Measurements from ENCODE around the gene PUM2. TPM values are rescaled to one million over a fixed set of nuclear protein-coding genes. Genes with fewer than 3 reads are reported as not detected.

The PUM2 gene
- polyA plus RNA-seq, 1 of the 3 experiments (the other 2 are of a cell fraction): 19.7 TPM

DNA sequence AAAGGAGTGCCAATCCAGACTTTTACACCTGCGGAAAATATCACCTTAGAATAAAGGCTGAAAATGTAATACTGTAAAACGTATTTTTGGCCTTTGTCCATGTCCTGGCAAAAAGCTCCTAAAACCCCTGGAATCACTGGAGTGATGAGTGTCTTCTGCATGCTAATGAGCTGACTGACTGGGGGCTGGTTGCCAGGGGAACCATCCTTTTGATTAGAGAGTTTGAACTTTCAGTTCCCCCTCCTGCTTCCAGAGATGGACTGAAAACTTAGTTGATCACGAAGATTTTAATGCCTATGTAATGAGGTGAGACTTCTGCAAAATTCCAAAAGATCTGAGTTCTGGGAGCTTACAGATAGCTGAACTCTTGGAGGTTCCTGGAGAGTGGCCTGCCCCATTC, 20.5 kb downstream of the PUM2 start:
- H3K9ac ChIP-seq: no peak overlapping the region
- CTCF ChIA-PET: interaction anchor here (0.9 to 7.3 kb wide), 6 partner anchors 17 to 374 kb away, joined by 3 to 124 read pairs (median 7); partner anchors contain the start of genes PUM2 and SDC1
- H3K4me1 ChIP-seq (ENCODE audit: control insufficient read depth in 1 of 2, insufficient read depth in 2 of 2, low read depth in 1 of 2, low read length in 1 of 2): no peaks in the 10 kb centered on the region; a peak in 1 of 4 replicates
- peaks cover 100% of the 10 kb centered on the region for H3K79me2 ChIP-seq (ENCODE audit: insufficient read depth)
- no peak overlapping the region for H3K27ac ChIP-seq (ENCODE audit: low read depth in 2 of 2, low read length in 1 of 2)
- H3K4me3 ChIP-seq (ENCODE audit: low read depth in 2 of 2, low read length in 1 of 2): no peak overlapping the region
- H3K4me2 ChIP-seq: no peak overlapping the region
- peaks cover 99% of the 10 kb centered on the region for H4K20me1 ChIP-seq (ENCODE audit: insufficient read depth)
- WGBS (ENCODE audit: low lambda C conversion rate): 88% methylated on average over 3 of the region's 3 CpGs
- H3K36me3 ChIP-seq (replicated peaks in 1 of 2; ENCODE audit: control insufficient read depth in 1 of 2, insufficient read depth in 2 of 2, low read length in 1 of 2): peaks cover 23 to 38% of the 10 kb centered on the region in 2 experiments
- H3F3A ChIP-seq (replicated peaks; ENCODE audit: insufficient read depth): peaks cover 25% of the 10 kb centered on the region
- no peaks in the 10 kb centered on the region for H3K27me3 ChIP-seq (ENCODE audit: insufficient read depth)
- no peak for DNase-seq
- no peaks in the 10 kb centered on the region for H3K9me2 ChIP-seq
- no peak overlapping the region for H2AFZ ChIP-seq (ENCODE audit: low read depth)
- no peak for TF ChIP-seq RXRA (IDR thresholded peaks at IDR 0.05; ENCODE audit: borderline replicate concordance, low read depth)
- TF ChIP-seq, protein P1, sequence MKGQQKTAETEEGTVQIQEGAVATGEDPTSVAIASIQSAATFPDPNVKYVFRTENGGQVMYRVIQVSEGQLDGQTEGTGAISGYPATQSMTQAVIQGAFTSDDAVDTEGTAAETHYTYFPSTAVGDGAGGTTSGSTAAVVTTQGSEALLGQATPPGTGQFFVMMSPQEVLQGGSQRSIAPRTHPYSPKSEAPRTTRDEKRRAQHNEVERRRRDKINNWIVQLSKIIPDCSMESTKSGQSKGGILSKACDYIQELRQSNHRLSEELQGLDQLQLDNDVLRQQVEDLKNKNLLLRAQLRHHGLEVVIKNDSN (IDR thresholded peaks at IDR 0.05; ENCODE audit: borderline replicate concordance, low read depth): no peak
- no peak for TF ChIP-seq GABPA (IDR thresholded peaks at IDR 0.05; ENCODE audit: low read depth)
- TF ChIP-seq JUND (IDR thresholded peaks at IDR 0.05): no peak
- TF ChIP-seq, protein P2, sequence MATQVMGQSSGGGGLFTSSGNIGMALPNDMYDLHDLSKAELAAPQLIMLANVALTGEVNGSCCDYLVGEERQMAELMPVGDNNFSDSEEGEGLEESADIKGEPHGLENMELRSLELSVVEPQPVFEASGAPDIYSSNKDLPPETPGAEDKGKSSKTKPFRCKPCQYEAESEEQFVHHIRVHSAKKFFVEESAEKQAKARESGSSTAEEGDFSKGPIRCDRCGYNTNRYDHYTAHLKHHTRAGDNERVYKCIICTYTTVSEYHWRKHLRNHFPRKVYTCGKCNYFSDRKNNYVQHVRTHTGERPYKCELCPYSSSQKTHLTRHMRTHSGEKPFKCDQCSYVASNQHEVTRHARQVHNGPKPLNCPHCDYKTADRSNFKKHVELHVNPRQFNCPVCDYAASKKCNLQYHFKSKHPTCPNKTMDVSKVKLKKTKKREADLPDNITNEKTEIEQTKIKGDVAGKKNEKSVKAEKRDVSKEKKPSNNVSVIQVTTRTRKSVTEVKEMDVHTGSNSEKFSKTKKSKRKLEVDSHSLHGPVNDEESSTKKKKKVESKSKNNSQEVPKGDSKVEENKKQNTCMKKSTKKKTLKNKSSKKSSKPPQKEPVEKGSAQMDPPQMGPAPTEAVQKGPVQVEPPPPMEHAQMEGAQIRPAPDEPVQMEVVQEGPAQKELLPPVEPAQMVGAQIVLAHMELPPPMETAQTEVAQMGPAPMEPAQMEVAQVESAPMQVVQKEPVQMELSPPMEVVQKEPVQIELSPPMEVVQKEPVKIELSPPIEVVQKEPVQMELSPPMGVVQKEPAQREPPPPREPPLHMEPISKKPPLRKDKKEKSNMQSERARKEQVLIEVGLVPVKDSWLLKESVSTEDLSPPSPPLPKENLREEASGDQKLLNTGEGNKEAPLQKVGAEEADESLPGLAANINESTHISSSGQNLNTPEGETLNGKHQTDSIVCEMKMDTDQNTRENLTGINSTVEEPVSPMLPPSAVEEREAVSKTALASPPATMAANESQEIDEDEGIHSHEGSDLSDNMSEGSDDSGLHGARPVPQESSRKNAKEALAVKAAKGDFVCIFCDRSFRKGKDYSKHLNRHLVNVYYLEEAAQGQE (IDR thresholded peaks at IDR 0.05; ENCODE audit: low read depth, low read length): no peak
- TF ChIP-seq NRF1 (IDR thresholded peaks at IDR 0.05; ENCODE audit: low read depth, low read length): no peak
- TF ChIP-seq TAF1 (IDR thresholded peaks at IDR 0.05; ENCODE audit: borderline replicate concordance, low read depth, low read length): no peak
- no peak for TF ChIP-seq TCF12 (IDR thresholded peaks at IDR 0.05)
- TF ChIP-seq ELF1 (IDR thresholded peaks at IDR 0.05): no peak
- TF ChIP-seq, protein P3, sequence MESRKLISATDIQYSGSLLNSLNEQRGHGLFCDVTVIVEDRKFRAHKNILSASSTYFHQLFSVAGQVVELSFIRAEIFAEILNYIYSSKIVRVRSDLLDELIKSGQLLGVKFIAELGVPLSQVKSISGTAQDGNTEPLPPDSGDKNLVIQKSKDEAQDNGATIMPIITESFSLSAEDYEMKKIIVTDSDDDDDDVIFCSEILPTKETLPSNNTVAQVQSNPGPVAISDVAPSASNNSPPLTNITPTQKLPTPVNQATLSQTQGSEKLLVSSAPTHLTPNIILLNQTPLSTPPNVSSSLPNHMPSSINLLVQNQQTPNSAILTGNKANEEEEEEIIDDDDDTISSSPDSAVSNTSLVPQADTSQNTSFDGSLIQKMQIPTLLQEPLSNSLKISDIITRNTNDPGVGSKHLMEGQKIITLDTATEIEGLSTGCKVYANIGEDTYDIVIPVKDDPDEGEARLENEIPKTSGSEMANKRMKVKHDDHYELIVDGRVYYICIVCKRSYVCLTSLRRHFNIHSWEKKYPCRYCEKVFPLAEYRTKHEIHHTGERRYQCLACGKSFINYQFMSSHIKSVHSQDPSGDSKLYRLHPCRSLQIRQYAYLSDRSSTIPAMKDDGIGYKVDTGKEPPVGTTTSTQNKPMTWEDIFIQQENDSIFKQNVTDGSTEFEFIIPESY (IDR thresholded peaks at IDR 0.05; ENCODE audit: borderline replicate concordance, low read depth): no peak
- POLR2A ChIA-PET: no interaction called here
- no peaks in the 10 kb centered on the region for H3K9me3 ChIP-seq

DNA sequence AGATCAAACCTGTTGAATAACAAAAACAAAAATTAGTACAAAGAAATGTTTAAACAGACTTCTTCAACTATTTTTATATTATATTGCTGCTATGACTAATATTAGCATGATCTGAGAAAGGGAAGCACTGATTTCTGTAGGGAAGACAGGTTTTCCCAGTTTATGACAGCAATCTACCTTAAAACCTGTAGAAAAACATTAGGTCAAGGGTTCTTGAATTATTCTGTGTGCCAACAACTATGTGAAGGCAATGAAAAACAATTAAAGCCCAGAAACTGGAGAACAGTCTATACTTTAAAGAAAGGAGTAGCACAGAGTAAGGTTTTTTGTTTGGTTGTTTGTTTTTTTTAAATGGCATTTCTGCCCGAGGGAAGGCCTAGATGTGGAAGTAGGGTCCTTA, 23.3 kb downstream of the PUM2 start:
- Histone ChIP-seq H3K4me1 (ENCODE audit: control insufficient read depth in 1 of 2, insufficient read depth in 2 of 2, low read depth in 1 of 2, low read length in 1 of 2) (peaks cover 0 to 7% of the 10 kb centered on the region in 2 experiments; a peak in 1 of 4 replicates), H3K27ac (ENCODE audit: low read depth in 2 of 2, low read length in 1 of 2) (peak overlapping the region in 1 of 2 experiments; percentile 33; a peak in 1 of 4 replicates), H3K9me2 (no peaks in the 10 kb centered on the region), H3K79me2 (ENCODE audit: insufficient read depth) (peaks cover 100% of the 10 kb centered on the region), H3K27me3 (ENCODE audit: insufficient read depth) (no peaks in the 10 kb centered on the region), H4K20me1 (ENCODE audit: insufficient read depth) (peaks cover 99% of the 10 kb centered on the region), H2AFZ (ENCODE audit: low read depth) (no peak overlapping the region), H3K9me3 (no peaks in the 10 kb centered on the region), H3K36me3 (replicated peaks in 1 of 2; ENCODE audit: control insufficient read depth in 1 of 2, insufficient read depth in 2 of 2, low read length in 1 of 2) (peaks cover 42 to 60% of the 10 kb centered on the region in 2 experiments), H3K4me3 (ENCODE audit: low read depth in 2 of 2, low read length in 1 of 2) (no peak overlapping the region), H3K9ac (no peak overlapping the region), H3K4me2 (no peak overlapping the region), H3F3A (replicated peaks; ENCODE audit: insufficient read depth) (peaks cover 32% of the 10 kb centered on the region)
- WGBS (ENCODE audit: low lambda C conversion rate): 72% methylated on average over 1 of the region's 1 CpG
- no peak for DNase-seq
- CTCF ChIA-PET: interaction anchor here (0.6 to 7.3 kb wide), 35 partner anchors 12 to 426 kb away, joined by 3 to 128 read pairs (median 6); partner anchors contain the start of genes HS1BP3, PUM2, SDC1 and TTC32
- POLR2A ChIA-PET: no interaction called here
- TF ChIP-seq RAD21 (IDR thresholded peaks at IDR 0.05; ENCODE audit: low read length) (no peak), TEAD4 (IDR thresholded peaks at IDR 0.05; ENCODE audit: borderline replicate concordance, insufficient read depth) (no peak), GATA2 (CRISPR knock-in tag; IDR thresholded peaks at IDR 0.05) (no peak)

Data from SK-N-SH (cell line).